Trophoblast cell (in vitro differentiated cells and primary cell): ENCODE results near the gene TENM3.

ENCODE experiments used
- DNase-seq, 2 donors: peaks; one replicate each; pipeline ENCODE4 v3.0.0-alpha.2; 2016
- H2AFZ ChIP-seq: 2 replicates; pipeline ENCODE4 v1.6.1; 2013; ENCODE audit warnings: low read length, moderate library complexity, mild to moderate bottlenecking; ENCODE audit not compliant: insufficient read depth, poor library complexity
- H2AK5ac ChIP-seq: 2 replicates; pipeline ENCODE4 v1.6.1; 2013; ENCODE audit warnings: mild to moderate bottlenecking, low read length
- H2BK120ac ChIP-seq: 2 replicates; pipeline ENCODE4 v1.6.1; 2013; ENCODE audit warnings: low read length, mild to moderate bottlenecking, moderate library complexity; ENCODE audit not compliant: insufficient read depth, poor library complexity
- H2BK12ac ChIP-seq: 2 replicates; pipeline ENCODE4 v1.6.1; 2013; ENCODE audit warnings: mild to moderate bottlenecking, low read length, moderate library complexity
- H2BK5ac ChIP-seq: 2 replicates; pipeline ENCODE4 v1.6.1; 2013; ENCODE audit warnings: low read length, low read depth, moderate library complexity, mild to moderate bottlenecking; ENCODE audit not compliant: poor library complexity
- H3K14ac ChIP-seq: 2 replicates; pipeline ENCODE4 v1.6.1; 2013; ENCODE audit warnings: mild to moderate bottlenecking, low read length
- H3K18ac ChIP-seq: 2 replicates; pipeline ENCODE4 v1.6.1; 2013; ENCODE audit warnings: mild to moderate bottlenecking, low read length
- H3K23ac ChIP-seq: 2 replicates; pipeline ENCODE4 v1.6.1; 2013; ENCODE audit warnings: low read length
- H3K27ac ChIP-seq: 2 replicates; pipeline ENCODE4 v1.5.1; 2013; ENCODE audit warnings: low read depth, mild to moderate bottlenecking, inconsistent platforms, low read length, moderate library complexity
- H3K27me3 ChIP-seq: 2 replicates; pipeline ENCODE4 v1.6.1; 2013; ENCODE audit warnings: inconsistent platforms, mild to moderate bottlenecking, low read length, moderate library complexity; ENCODE audit not compliant: insufficient read depth
- H3K36me3 ChIP-seq, 2 experiments: 1 replicate in 1 of 2; 2 replicates in 1 of 2; pipeline ENCODE4 v1.6.1; 2013; ENCODE audit warnings: low read length in 2 of 2, mild to moderate bottlenecking in 2 of 2, moderate library complexity in 1 of 2; ENCODE audit not compliant: insufficient read depth in 2 of 2, control insufficient read depth in 1 of 2
- H3K4ac ChIP-seq: 2 replicates; pipeline ENCODE4 v1.6.1; 2013; ENCODE audit warnings: low read depth, mild to moderate bottlenecking, low read length, moderate library complexity
- H3K4me1 ChIP-seq, 2 experiments: 1 replicate in 1 of 2; 2 replicates in 1 of 2; pipeline ENCODE4 v1.6.1; 2013; ENCODE audit warnings: low read length in 2 of 2, mild to moderate bottlenecking in 2 of 2, moderate library complexity in 1 of 2; ENCODE audit not compliant: insufficient read depth in 2 of 2, control insufficient read depth in 1 of 2
- H3K4me2 ChIP-seq: 2 replicates; pipeline ENCODE4 v1.6.1; 2013; ENCODE audit warnings: inconsistent platforms, mild to moderate bottlenecking, low read length, moderate library complexity
- H3K4me3 ChIP-seq: 2 replicates; pipeline ENCODE4 v1.5.1; 2013; ENCODE audit warnings: mild to moderate bottlenecking, low read depth, low read length, inconsistent platforms
- H3K79me1 ChIP-seq: one replicate; pipeline ENCODE4 v1.6.1; 2013; ENCODE audit warnings: low read length
- H3K79me2 ChIP-seq: 2 replicates; pipeline ENCODE4 v1.6.1; 2013; ENCODE audit warnings: low read length, mild to moderate bottlenecking; ENCODE audit not compliant: control insufficient read depth, insufficient read depth, poor library complexity
- H3K9ac ChIP-seq: 2 replicates; pipeline ENCODE4 v1.6.1; 2013; ENCODE audit warnings: mild to moderate bottlenecking, low read length
- H3K9me3 ChIP-seq: 2 replicates; pipeline ENCODE4 v1.6.1; 2013; ENCODE audit warnings: low read depth, mild to moderate bottlenecking, control low read depth, inconsistent platforms, low read length; ENCODE audit not compliant: insufficient read depth
- H4K12ac ChIP-seq: 2 replicates; pipeline ENCODE4 v1.6.1; 2013; ENCODE audit warnings: low read depth, mild to moderate bottlenecking, low read length, moderate library complexity
- H4K8ac ChIP-seq: 2 replicates; pipeline ENCODE4 v1.6.1; 2013; ENCODE audit warnings: low read depth, mild to moderate bottlenecking, low read length, moderate library complexity
- H4K91ac ChIP-seq: one replicate; pipeline ENCODE4 v1.6.1; 2013; ENCODE audit warnings: low read depth, mild to moderate bottlenecking, low read length, moderate library complexity
- WGBS: extraction: QIAGEN DNeasy Blood & Tissue Kit; methylation state at CpG from one replicate; pipeline ENCODE4 v1.1.7; 2013; ENCODE audit warnings: missing lambda C conversion rate; ENCODE audit not compliant: insufficient read length, insufficient coverage; ENCODE audit errors: extremely low coverage; 5-methylcytosine and 5-hydroxymethylcytosine counted together

TENM3 gene

GRCh38 chr4:182400790-182401189 is 157.6 kb downstream of the TENM3 start:
- H3K18ac ChIP-seq, result no peak overlapping the region
- no peak overlapping the region for H4K12ac ChIP-seq
- no peak overlapping the region for H3K14ac ChIP-seq
- no peak overlapping the region for H4K8ac ChIP-seq
- no peak overlapping the region for H3K9ac ChIP-seq
- no peaks in the 10 kb centered on the region for H3K79me2 ChIP-seq
- H2BK120ac ChIP-seq, result no peak overlapping the region
- no peak overlapping the region for H3K23ac ChIP-seq
- no peaks in the 10 kb centered on the region for H3K27me3 ChIP-seq
- no peak overlapping the region for H2BK5ac ChIP-seq
- peaks cover 0 to 3% of the 10 kb centered on the region in 2 experiments for H3K36me3 ChIP-seq
- H3K4me2 ChIP-seq, result no peak overlapping the region
- H2BK12ac ChIP-seq, result no peak overlapping the region
- no peak overlapping the region for H3K4ac ChIP-seq
- no peaks in the 10 kb centered on the region for H3K79me1 ChIP-seq
- H3K27ac ChIP-seq, result no peak overlapping the region
- no peaks in the 10 kb centered on the region for H3K4me1 ChIP-seq
- H3K9me3 ChIP-seq, result no peaks in the 10 kb centered on the region
- no peak overlapping the region for H4K91ac ChIP-seq
- no peak overlapping the region for H2AFZ ChIP-seq
- H2AK5ac ChIP-seq, result no peak overlapping the region
- H3K4me3 ChIP-seq, result no peak overlapping the region
- WGBS, result no CpG with 5 or more reads among the region's 7 CpGs
- DNase-seq, result no peak

GRCh38 chr4:182404376-182404775 is 161.2 kb downstream of the TENM3 start:
- H3K79me1 ChIP-seq, result no peaks in the 10 kb centered on the region
- H2BK120ac ChIP-seq, result no peak overlapping the region
- H3K4ac ChIP-seq, result no peak overlapping the region
- no peaks in the 10 kb centered on the region for H3K27me3 ChIP-seq
- no peak overlapping the region for H3K14ac ChIP-seq
- no peak overlapping the region for H2AFZ ChIP-seq
- H3K36me3 ChIP-seq, result peaks cover 0 to 3% of the 10 kb centered on the region in 2 experiments
- no peak overlapping the region for H4K12ac ChIP-seq
- H2AK5ac ChIP-seq, result no peak overlapping the region
- no peak overlapping the region for H3K18ac ChIP-seq
- H4K91ac ChIP-seq, result no peak overlapping the region
- H2BK12ac ChIP-seq, result no peak overlapping the region
- no peak overlapping the region for H3K4me2 ChIP-seq
- DNase-seq, result no peak
- H3K9ac ChIP-seq, result no peak overlapping the region
- H4K8ac ChIP-seq, result no peak overlapping the region
- no peak overlapping the region for H2BK5ac ChIP-seq
- no peak overlapping the region for H3K4me3 ChIP-seq
- H3K4me1 ChIP-seq, result no peaks in the 10 kb centered on the region
- H3K27ac ChIP-seq, result no peak overlapping the region
- no peaks in the 10 kb centered on the region for H3K9me3 ChIP-seq
- no CpG with 5 or more reads among the region's 7 CpGs for WGBS
- no peak overlapping the region for H3K23ac ChIP-seq
- H3K79me2 ChIP-seq, result no peaks in the 10 kb centered on the region

GRCh38 chr4:182405087-182405486 is 161.9 kb downstream of the TENM3 start:
- Histone ChIP-seq H4K91ac (no peak overlapping the region), H3K4me2 (no peak overlapping the region), H3K4me1 (no peaks in the 10 kb centered on the region), H2AFZ (no peak overlapping the region), H3K9ac (no peak overlapping the region), H3K18ac (no peak overlapping the region), H2BK5ac (no peak overlapping the region), H3K23ac (no peak overlapping the region), H3K14ac (no peak overlapping the region), H2BK120ac (no peak overlapping the region), H3K27me3 (no peaks in the 10 kb centered on the region), H4K12ac (no peak overlapping the region), H3K27ac (no peak overlapping the region), H3K79me2 (no peaks in the 10 kb centered on the region), H3K79me1 (no peaks in the 10 kb centered on the region), H4K8ac (no peak overlapping the region), H2BK12ac (no peak overlapping the region), H3K4ac (no peak overlapping the region), H3K9me3 (peaks cover 2% of the 10 kb centered on the region), H3K36me3 (peaks cover under 1 to 6% of the 10 kb centered on the region in 2 experiments), H2AK5ac (no peak overlapping the region), H3K4me3 (no peak overlapping the region)
- DNase-seq, result peak in 1 of 2 donors; percentile 31
- WGBS, result no CpG with 5 or more reads among the region's 11 CpGs

GRCh38 chr4:182409271-182409670 is 166.1 kb downstream of the TENM3 start:
- no CpG with 5 or more reads among the region's 5 CpGs for whole genome bisulfite sequencing
- H2BK12ac ChIP-seq, result no peak overlapping the region
- H3K9ac ChIP-seq, result no peak overlapping the region
- no peaks in the 10 kb centered on the region for H3K27me3 ChIP-seq
- H4K12ac ChIP-seq, result no peak overlapping the region
- H3K79me2 ChIP-seq, result no peaks in the 10 kb centered on the region
- no peak overlapping the region for H4K8ac ChIP-seq
- H3K36me3 ChIP-seq, result peaks cover 9 to 15% of the 10 kb centered on the region in 2 experiments
- no peaks in the 10 kb centered on the region for H3K4me1 ChIP-seq
- no peak overlapping the region for H2BK5ac ChIP-seq
- no peaks in the 10 kb centered on the region for H3K79me1 ChIP-seq
- DNase-seq, result no peak
- H3K4me2 ChIP-seq, result no peak overlapping the region
- H3K23ac ChIP-seq, result no peak overlapping the region
- no peak overlapping the region for H4K91ac ChIP-seq
- no peak overlapping the region for H3K4me3 ChIP-seq
- H3K4ac ChIP-seq, result no peak overlapping the region
- no peak overlapping the region for H2AK5ac ChIP-seq
- peaks cover 2% of the 10 kb centered on the region for H3K9me3 ChIP-seq
- no peak overlapping the region for H2BK120ac ChIP-seq
- H3K27ac ChIP-seq, result no peak overlapping the region
- no peak overlapping the region for H3K14ac ChIP-seq
- H2AFZ ChIP-seq, result no peak overlapping the region
- no peak overlapping the region for H3K18ac ChIP-seq
